ENCODE results near the gene SERP2. TPM values are rescaled to one million over a fixed set of nuclear protein-coding genes. Genes with fewer than 3 reads are reported as not detected.

SERP2 gene
- total and polyA plus RNA-seq, 8 donors = 1.2 to 13.8 (median 1.9) TPM

- no peak for FAIRE-seq
- ATAC-seq = no peak
- WGBS, 2 donors = 88 to 98% methylated on average over 1 of the region's 1 CpG
These were observed 11.2 kb downstream of the SERP2 start for GRCh38 chr13:44384778-44385177.

GRCh38 chr13:44385401-44385800 lies 11.8 kb downstream of the SERP2 start:
- 94 to 98% methylated on average over 3 of the region's 3 CpGs for WGBS, 2 donors
- intact Hi-C loops (cut with DNase I) = no loop called here
- DNase-seq = no peak
- no peak for ATAC-seq
- Histone ChIP-seq H3K4me3 (no peak overlapping the region), H3K27ac (no peak overlapping the region), H3K27me3 (no peaks in the 10 kb centered on the region), H3K36me3 (no peaks in the 10 kb centered on the region), H3K4me1 (peaks cover 0 to 2% (median 0%) of the 10 kb centered on the region in 3 donors), H3K9me3 (no peaks in the 10 kb centered on the region)
- no peak for FAIRE-seq
- no peak for TF ChIP-seq CTCF (IDR thresholded peaks at IDR 0.05)

More at GRCh38 chr13:44384778-44385177, 11.2 kb downstream of the SERP2 start:
- TF ChIP-seq CTCF (IDR thresholded peaks at IDR 0.05) = no peak
- DNase-seq = no peak
- Histone ChIP-seq H3K4me1 (peaks cover 0 to 2% (median 0%) of the 10 kb centered on the region in 3 donors), H3K4me3 (no peak overlapping the region), H3K36me3 (no peaks in the 10 kb centered on the region), H3K27ac (no peak overlapping the region), H3K9me3 (no peaks in the 10 kb centered on the region), H3K27me3 (no peaks in the 10 kb centered on the region)
- intact Hi-C loops (cut with DNase I) = no loop called here

GRCh38 chr13:44385847-44386246 lies 12.2 kb downstream of the SERP2 start:
- FAIRE-seq (no peak), ATAC-seq (no peak), DNase-seq (no peak)
- no peaks in the 10 kb centered on the region for H3K9me3 ChIP-seq
- no peak overlapping the region for H3K4me3 ChIP-seq
- peaks cover 0 to 2% (median 0%) of the 10 kb centered on the region in 3 donors for H3K4me1 ChIP-seq
- WGBS, 2 donors = 62 to 65% methylated on average over 6 of the region's 6 CpGs
- no peak for TF ChIP-seq CTCF (IDR thresholded peaks at IDR 0.05)
- no peaks in the 10 kb centered on the region for H3K36me3 ChIP-seq
- intact Hi-C loops (cut with DNase I) = no loop called here
- H3K27ac ChIP-seq = no peak overlapping the region
- H3K27me3 ChIP-seq = no peaks in the 10 kb centered on the region

- Histone ChIP-seq H3K9me3 (no peaks in the 10 kb centered on the region), H3K27me3 (no peaks in the 10 kb centered on the region), H3K4me1 (peaks cover 0 to 2% (median 0%) of the 10 kb centered on the region in 3 donors), H3K27ac (no peak overlapping the region), H3K4me3 (no peak overlapping the region), H3K36me3 (no peaks in the 10 kb centered on the region)
- intact Hi-C loops (cut with DNase I) = no loop called here
- DNase-seq (no peak), ATAC-seq (no peak), FAIRE-seq (no peak)
- WGBS, 2 donors = 76 to 83% methylated on average over 7 of the region's 7 CpGs
- TF ChIP-seq CTCF (IDR thresholded peaks at IDR 0.05) = no peak
These were observed 13.4 kb downstream of the SERP2 start for GRCh38 chr13:44386913-44387556.

- no peak overlapping the region for H3K27ac ChIP-seq
- no peak overlapping the region for H3K4me3 ChIP-seq
- no peaks in the 10 kb centered on the region for H3K9me3 ChIP-seq
- H3K27me3 ChIP-seq = no peaks in the 10 kb centered on the region
- FAIRE-seq = no peak
- H3K4me1 ChIP-seq = no peaks in the 10 kb centered on the region
- intact Hi-C loops (cut with DNase I) = no loop called here
- no peaks in the 10 kb centered on the region for H3K36me3 ChIP-seq
- no peak for ATAC-seq
- DNase-seq = no peak
- no peak for TF ChIP-seq CTCF (IDR thresholded peaks at IDR 0.05)
- 73 to 81% methylated on average over 7 of the region's 7 CpGs for WGBS, 2 donors
These were observed 14.9 kb downstream of the SERP2 start for GRCh38 chr13:44388427-44389059.

Data from pancreas (tissue), 10 donors.